PC-9 (cell line): ENCODE data around the gene TMEM233.

ENCODE experiments used
- CTCF ChIP-seq: fragments of 200-600 bp; sonication (generic); conservative IDR thresholded peaks from 2 replicates; pipeline ENCODE4 v1.6.1; 2017; ENCODE audit warnings: mixed run types, antibody characterized with exemption, mild to moderate bottlenecking, moderate library complexity
- EZH2 ChIP-seq: fragments of 200-600 bp; sonication (generic); IDR thresholded peaks from 2 replicates; pipeline ENCODE4 v1.8.0; 2017; ENCODE audit warnings: antibody characterized with exemption, low read depth

- TF ChIP-seq EZH2, result no peak
- peak; percentile 90 for TF ChIP-seq CTCF
These were observed 48.6 kb upstream of the TMEM233 start for GRCh38 chr12:119544765-119545625.
